ENCODE measurements around the gene ME3.

ME3 gene

GRCh38 chr11:86717817-86718501 is 45.5 kb upstream of the ME3 start:
- no peak for DNase-seq (ENCODE audit: low read depth)
- no peak overlapping the region for H3K4me3 ChIP-seq (ENCODE audit: low read depth, low read length)
- no peak for TF ChIP-seq CTCF (IDR thresholded peaks at IDR 0.05; ENCODE audit: insufficient read depth, low read depth, low read length, missing control alignments)

GRCh38 chr11:86715611-86716010 is 43.2 kb upstream of the ME3 start:
- no peak for DNase-seq (ENCODE audit: low read depth)
- TF ChIP-seq CTCF (IDR thresholded peaks at IDR 0.05; ENCODE audit: insufficient read depth, low read depth, low read length, missing control alignments), result no peak
- H3K4me3 ChIP-seq (ENCODE audit: low read depth, low read length), result no peak overlapping the region

- no peak for TF ChIP-seq CTCF (IDR thresholded peaks at IDR 0.05; ENCODE audit: insufficient read depth, low read depth, low read length, missing control alignments)
- no peak for DNase-seq (ENCODE audit: low read depth)
- no peak overlapping the region for H3K4me3 ChIP-seq (ENCODE audit: low read depth, low read length)
These were observed 41.1 kb upstream of the ME3 start for GRCh38 chr11:86713552-86713951.

GRCh38 chr11:86710936-86711335 is 38.5 kb upstream of the ME3 start:
- H3K4me3 ChIP-seq (ENCODE audit: low read depth, low read length), result no peak overlapping the region
- TF ChIP-seq CTCF (IDR thresholded peaks at IDR 0.05; ENCODE audit: insufficient read depth, low read depth, low read length, missing control alignments), result no peak
- DNase-seq (ENCODE audit: low read depth), result no peak

- TF ChIP-seq CTCF (IDR thresholded peaks at IDR 0.05; ENCODE audit: insufficient read depth, low read depth, low read length, missing control alignments), result no peak
- no peak overlapping the region for H3K4me3 ChIP-seq (ENCODE audit: low read depth, low read length)
- no peak for DNase-seq (ENCODE audit: low read depth)
These were observed 36.3 kb upstream of the ME3 start for GRCh38 chr11:86708669-86709068.

GRCh38 chr11:86706338-86707131 is 34.1 kb upstream of the ME3 start:
- DNase-seq (ENCODE audit: low read depth), result no peak
- no peak for TF ChIP-seq CTCF (IDR thresholded peaks at IDR 0.05; ENCODE audit: insufficient read depth, low read depth, low read length, missing control alignments)
- no peak overlapping the region for H3K4me3 ChIP-seq (ENCODE audit: low read depth, low read length)

All from GM12865 (cell line).